Upper lobe of right lung (tissue), 1 donor: ENCODE measurements around the gene ARHGAP23. TPM values are rescaled to one million over a fixed set of nuclear protein-coding genes. Genes with fewer than 3 reads are reported as not detected.

Source experiments
- ATAC-seq: fragments of 200-7000 bp; cut with Tn5 transposase; one replicate; pipeline ENCODE4 v1.9.1; 2020; ENCODE audit warnings: mild to moderate bottlenecking, moderate library complexity
- DNase-seq: peaks from one replicate; pipeline ENCODE4 v3.0.0-alpha.2; 2020
- H3K27ac ChIP-seq: fragments of 200-600 bp; one replicate; pipeline ENCODE4 v1.8.0; 2022
- H3K27me3 ChIP-seq: fragments of 200-600 bp; one replicate; pipeline ENCODE4 v1.8.0; 2022; ENCODE audit warnings: mild to moderate bottlenecking
- H3K36me3 ChIP-seq: fragments of 200-600 bp; one replicate; pipeline ENCODE4 v1.8.0; 2022
- H3K4me1 ChIP-seq: fragments of 200-600 bp; one replicate; pipeline ENCODE4 v1.8.0; 2022
- H3K4me3 ChIP-seq: fragments of 200-600 bp; one replicate; pipeline ENCODE4 v1.8.0; 2022; ENCODE audit warnings: mild to moderate bottlenecking
- H3K9me3 ChIP-seq: fragments of 200-600 bp; one replicate; pipeline ENCODE4 v1.8.0; 2022
- intact Hi-C: fragments of 100-400 bp; cut with DNase I; formaldehyde crosslinking; loops from one replicate; pipeline ENCODE4 v1.11.0; 2022
- total RNA-seq: library from RNA; stranded (reverse); fragmentation: NEBNext Ultra II Directional; extraction: Animal tissue kit (Norgen Biotek cat#: 25700); gene quantifications from one replicate; pipeline ENCODE4 v1.2.1, GENCODE V29; 2021
- TF ChIP-seq, protein P1 (sequence below): fragments of 200-600 bp; IDR thresholded peaks from one replicate; pipeline ENCODE4 v1.8.0; 2022; ENCODE audit warnings: antibody characterized with exemption
- donor health status: DM: no; HTN: yes; CAD: no; lungs with severe emphysema.

ARHGAP23 gene
- total RNA-seq, 1 donor from 2014 or later: 85.1 TPM

DNA sequence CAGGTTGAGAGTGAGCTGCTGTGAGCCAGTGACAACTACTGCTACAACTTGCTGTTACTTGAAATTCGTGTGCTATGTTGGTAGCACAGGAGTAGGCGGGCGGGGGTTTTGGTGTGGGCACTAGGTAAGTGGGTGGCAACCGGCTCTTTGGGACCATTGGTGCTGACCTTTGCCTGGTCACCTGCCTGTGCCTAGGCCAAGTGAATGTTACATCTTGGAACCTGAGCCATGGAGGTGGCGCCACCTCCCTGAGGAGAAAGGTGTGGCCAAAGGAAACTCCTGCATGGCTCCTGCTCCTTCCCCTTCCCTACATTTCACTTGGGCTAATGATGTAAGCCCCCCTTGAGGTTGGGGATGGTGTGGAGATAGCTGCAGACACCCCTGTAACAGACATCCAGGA, 25.4 kb upstream of the ARHGAP23 start:
- intact Hi-C loops: no loop called here
- TF ChIP-seq, protein P1, sequence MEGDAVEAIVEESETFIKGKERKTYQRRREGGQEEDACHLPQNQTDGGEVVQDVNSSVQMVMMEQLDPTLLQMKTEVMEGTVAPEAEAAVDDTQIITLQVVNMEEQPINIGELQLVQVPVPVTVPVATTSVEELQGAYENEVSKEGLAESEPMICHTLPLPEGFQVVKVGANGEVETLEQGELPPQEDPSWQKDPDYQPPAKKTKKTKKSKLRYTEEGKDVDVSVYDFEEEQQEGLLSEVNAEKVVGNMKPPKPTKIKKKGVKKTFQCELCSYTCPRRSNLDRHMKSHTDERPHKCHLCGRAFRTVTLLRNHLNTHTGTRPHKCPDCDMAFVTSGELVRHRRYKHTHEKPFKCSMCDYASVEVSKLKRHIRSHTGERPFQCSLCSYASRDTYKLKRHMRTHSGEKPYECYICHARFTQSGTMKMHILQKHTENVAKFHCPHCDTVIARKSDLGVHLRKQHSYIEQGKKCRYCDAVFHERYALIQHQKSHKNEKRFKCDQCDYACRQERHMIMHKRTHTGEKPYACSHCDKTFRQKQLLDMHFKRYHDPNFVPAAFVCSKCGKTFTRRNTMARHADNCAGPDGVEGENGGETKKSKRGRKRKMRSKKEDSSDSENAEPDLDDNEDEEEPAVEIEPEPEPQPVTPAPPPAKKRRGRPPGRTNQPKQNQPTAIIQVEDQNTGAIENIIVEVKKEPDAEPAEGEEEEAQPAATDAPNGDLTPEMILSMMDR: no peak

GRCh38 chr17:38403491-38403890, 24.8 kb upstream of the ARHGAP23 start:
- TF ChIP-seq, protein P1: no peak
- H3K36me3 ChIP-seq: peaks cover 39% of the 10 kb centered on the region
- no peaks in the 10 kb centered on the region for H3K4me1 ChIP-seq
- H3K9me3 ChIP-seq: no peaks in the 10 kb centered on the region
- DNase-seq (no peak), ATAC-seq (no peak)
- intact Hi-C loops: no loop called here
- no peaks in the 10 kb centered on the region for H3K27me3 ChIP-seq
- H3K27ac ChIP-seq: no peak overlapping the region
- no peak overlapping the region for H3K4me3 ChIP-seq

More for the DNA sequence above, 25.4 kb upstream of the ARHGAP23 start:
- Histone ChIP-seq H3K4me3 (no peak overlapping the region), H3K4me1 (no peaks in the 10 kb centered on the region), H3K36me3 (peaks cover 44% of the 10 kb centered on the region), H3K27me3 (no peaks in the 10 kb centered on the region), H3K27ac (no peak overlapping the region), H3K9me3 (no peaks in the 10 kb centered on the region)
- ATAC-seq (no peak), DNase-seq (no peak)

GRCh38 chr17:38404174-38404943, 23.9 kb upstream of the ARHGAP23 start:
- Histone ChIP-seq H3K36me3 (peaks cover 33% of the 10 kb centered on the region), H3K27ac (no peak overlapping the region), H3K4me3 (no peak overlapping the region), H3K27me3 (no peaks in the 10 kb centered on the region), H3K9me3 (no peaks in the 10 kb centered on the region), H3K4me1 (no peaks in the 10 kb centered on the region)
- DNase-seq (no peak), ATAC-seq (no peak)
- intact Hi-C loops: no loop called here
- TF ChIP-seq, protein P1: no peak

DNA sequence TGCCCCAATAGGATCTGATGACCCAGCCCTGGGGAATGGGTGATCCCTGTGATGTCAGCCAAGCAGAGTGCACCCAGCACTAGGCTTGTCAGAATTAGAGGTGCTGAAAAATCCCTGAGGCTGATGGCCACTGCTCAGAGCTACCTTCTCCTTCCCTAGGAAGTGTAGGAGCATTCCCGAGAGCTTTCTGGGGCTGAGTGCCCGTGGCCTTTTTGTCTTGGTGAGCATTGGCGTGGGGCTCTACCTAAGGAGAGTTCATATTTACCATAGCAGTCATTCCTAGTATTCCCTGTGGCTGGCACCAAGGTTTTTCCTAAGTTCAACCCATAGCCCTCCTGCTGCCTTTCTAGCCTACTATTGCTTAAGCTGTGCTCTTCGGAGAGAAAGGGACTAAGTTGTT, 22.6 kb upstream of the ARHGAP23 start:
- Histone ChIP-seq H3K27me3 (no peaks in the 10 kb centered on the region), H3K9me3 (no peaks in the 10 kb centered on the region), H3K4me3 (no peak overlapping the region), H3K4me1 (no peaks in the 10 kb centered on the region), H3K36me3 (peaks cover 20% of the 10 kb centered on the region), H3K27ac (no peak overlapping the region)
- no peak for DNase-seq
- no peak for ATAC-seq
- TF ChIP-seq, protein P1: no peak
- intact Hi-C loops: no loop called here

DNA sequence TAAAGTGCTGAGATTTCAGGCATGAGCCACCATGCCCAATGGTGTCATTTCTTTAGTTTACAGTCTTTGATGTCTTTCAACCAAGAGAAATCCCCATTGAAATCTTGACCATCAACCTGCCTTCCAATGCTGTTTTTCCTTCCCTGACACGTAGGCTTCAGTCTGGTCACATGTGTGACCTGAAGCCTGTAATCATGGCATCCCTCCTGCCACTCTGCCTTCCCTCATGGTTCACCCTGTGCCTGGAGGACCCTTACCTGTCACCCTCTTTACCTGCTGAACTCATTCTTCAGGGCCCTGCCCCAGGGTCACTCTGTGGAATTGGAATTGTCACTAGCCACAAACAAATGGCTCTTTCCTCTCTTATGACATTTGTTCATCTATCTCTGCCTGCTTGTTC, 18.1 kb upstream of the ARHGAP23 start:
- Histone ChIP-seq H3K36me3 (no peaks in the 10 kb centered on the region), H3K9me3 (no peaks in the 10 kb centered on the region), H3K27me3 (no peaks in the 10 kb centered on the region), H3K27ac (no peak overlapping the region), H3K4me1 (peaks cover 7% of the 10 kb centered on the region), H3K4me3 (no peak overlapping the region)
- ATAC-seq (no peak), DNase-seq (no peak)
- TF ChIP-seq, protein P1: no peak
- intact Hi-C loops: no loop called here
